Measurements from ENCODE around the gene OXER1.

OXER1 gene, protein sequence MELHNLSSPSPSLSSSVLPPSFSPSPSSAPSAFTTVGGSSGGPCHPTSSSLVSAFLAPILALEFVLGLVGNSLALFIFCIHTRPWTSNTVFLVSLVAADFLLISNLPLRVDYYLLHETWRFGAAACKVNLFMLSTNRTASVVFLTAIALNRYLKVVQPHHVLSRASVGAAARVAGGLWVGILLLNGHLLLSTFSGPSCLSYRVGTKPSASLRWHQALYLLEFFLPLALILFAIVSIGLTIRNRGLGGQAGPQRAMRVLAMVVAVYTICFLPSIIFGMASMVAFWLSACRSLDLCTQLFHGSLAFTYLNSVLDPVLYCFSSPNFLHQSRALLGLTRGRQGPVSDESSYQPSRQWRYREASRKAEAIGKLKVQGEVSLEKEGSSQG

DNA sequence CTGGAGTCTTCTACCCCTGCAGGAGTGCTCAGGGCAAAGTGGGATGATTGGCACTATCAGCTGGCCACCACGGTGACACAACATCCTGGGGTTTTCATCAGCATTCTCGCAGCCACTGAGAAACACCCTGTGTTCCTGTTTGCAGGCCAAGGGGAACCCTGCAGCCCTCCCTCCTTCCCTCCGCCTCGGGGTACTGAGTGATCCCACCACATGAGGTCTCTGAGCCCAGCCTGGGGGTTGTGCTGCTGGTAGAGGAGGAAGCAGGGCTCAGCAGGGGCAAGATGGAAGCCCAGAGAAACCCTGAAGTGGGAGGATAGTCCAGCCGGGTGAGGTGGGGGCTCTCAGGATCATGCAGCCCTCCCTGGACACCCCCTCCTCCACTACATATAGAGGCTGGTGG lies at the start of gene OXER1:
Gene OXER1, minus strand, starts transcription at position 40 of the 400 bp plus-strand sequence. CDS start 73 bp downstream, outside the sequence.
- DNase-seq: peak; percentile 79

- DNase-seq: peak; percentile 85
Measured at GRCh38 chr2:42812899-42813479, 49.1 kb upstream of the OXER1 start.

DNA sequence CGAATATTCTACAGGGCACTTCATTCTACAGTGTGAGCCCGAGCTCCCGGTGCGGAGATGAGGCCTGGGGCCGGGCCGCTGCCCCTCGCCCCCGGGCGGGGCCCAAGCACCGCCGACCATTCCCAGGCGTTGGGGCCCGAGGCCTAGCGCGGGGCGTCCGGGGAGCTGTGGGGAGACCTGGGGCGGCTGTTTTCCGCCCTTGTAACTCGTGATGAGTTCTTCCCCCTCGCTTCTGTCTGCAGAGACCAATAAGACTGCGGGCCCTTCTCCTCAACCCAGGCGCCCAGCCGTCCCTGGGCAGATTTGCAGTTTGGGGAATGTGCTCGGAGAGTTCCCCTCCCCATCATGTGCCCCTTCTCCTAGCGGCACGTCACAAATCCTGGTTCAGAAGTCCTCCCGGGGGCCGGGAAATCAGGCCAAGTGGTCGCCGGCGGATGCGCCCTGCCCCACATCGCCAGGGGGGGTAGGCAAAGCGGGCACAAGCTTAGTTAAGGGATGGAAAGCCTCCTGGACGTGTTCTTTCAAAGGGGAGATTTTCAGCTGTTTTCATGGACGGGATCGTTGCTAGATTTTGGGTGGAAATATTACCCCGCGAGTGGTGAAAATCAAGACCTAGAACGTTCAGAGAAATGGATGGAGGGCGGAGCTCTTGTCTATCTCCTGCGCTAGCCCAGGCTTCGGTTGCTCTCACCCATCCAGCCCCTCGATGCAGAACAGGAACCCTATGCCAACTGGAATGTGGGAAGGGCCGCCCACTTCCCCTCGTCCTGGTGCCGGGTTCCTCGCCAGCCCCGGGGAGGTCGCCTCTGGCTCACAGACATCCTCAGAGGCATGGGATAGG lies 47.3 kb upstream of the OXER1 start:
- no peak for DNase-seq

- peak; percentile 96 for DNase-seq
Measured at GRCh38 chr2:42810121-42810970, 46.4 kb upstream of the OXER1 start.

DNA sequence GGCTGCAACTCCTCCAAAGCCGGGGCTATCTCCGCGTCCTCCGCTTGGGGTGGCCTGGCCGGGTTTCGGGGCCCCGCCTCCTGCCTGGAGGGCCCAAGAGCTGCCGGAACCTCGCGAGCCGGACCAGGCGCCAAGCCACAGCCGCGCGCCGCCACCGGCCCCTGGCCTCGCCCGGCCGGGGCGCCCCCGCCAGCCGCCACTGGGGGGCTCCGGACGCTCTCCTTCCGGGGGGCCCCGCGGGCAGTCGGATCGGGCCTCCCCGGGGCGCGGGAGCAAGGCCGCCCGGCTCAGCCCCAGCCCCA lies 45.8 kb upstream of the OXER1 start:
- DNase-seq: peak; percentile 56

DNA sequence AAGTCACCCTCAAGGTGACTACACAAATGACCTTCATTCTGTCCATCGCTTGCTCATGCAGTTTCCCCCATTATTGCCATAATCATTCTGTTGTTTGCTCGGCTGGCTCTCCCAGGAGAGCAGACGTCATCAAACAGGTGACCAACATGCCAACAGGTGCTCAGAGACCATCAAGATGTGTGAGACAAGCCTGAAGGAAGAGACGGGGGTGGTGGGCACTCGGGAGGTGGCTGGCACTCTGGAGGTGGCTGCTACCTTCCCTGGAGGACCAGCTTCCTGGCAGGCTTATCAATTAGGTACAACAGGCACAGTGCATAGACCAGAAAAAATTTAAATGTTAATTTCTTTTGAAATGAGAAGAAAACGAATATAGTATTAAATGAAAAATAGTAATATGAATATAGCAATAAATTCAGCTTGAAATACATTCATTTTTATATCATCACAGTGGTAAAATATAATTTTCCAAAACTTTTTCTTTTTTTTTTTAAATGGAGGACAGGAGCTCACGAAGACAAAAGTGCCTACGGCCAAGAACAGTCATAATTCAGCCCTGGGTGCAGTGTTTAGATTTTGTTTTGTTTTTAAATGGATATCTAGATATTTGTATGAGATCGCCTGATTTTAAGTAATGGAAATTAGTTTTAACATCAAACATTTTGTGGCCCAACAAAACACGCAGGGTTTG lies 45.3 kb upstream of the OXER1 start:
- DNase-seq: no peak

DNA sequence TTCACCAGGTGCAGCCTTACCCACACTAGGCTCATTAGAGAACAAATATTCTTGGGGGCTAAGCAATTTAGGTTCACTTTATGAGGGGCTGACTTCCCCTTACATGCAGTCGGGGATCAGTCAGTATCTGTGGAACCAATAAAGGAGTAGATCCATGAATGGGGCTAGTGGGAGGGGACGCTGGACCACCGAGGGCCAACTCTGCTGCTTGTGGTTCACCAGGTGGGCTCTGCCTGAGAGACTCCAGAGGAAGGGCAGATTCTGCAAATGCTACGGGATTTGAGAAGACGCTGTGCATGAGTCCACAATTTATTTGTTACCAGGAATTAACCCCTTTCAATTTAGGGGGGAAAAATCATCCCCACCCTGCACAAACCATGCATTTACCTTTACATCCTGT lies 44.4 kb upstream of the OXER1 start:
- DNase-seq: no peak

DNA sequence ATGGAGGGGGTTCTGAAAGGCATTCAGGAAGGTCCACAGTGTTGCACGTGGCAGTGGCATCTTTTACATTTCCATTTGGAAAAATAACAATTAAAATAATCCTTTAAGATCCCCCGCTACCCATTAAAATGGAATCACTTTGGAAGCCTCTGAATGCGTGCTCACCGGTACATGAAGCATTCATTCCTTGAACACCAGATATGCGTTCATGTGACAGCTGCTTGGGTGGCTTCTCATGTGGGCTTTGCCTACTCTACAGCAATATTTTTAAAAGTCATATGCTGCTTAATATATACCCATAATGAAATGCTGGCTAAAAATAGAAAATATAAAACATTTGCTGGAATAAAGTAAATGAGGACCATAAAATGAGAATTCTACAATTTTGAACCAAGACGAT lies 42.9 kb upstream of the OXER1 start:
- no peak for DNase-seq

DNA sequence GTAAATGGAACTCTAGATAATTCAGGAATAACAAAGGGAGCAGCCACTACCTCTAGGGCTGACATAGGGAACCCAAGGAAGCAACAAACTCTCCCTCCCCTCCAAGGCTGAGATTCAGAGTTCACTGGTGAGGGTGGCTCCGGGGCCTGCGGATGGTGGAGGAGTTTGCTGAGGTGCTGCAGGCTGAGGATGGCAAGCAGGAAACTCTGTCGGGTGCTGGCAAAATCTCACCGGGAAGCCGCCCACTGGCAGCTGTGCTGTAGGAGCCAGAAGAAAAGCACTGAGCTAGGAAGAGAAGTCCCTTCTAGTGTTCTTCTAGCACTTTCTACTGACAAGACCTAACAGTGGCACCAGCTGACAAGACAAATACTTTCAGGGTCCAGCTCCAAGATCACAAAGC lies 41.0 kb upstream of the OXER1 start:
- no peak for DNase-seq

- peak; percentile 99 for DNase-seq
Measured at GRCh38 chr2:42804338-42804737, 40.4 kb upstream of the OXER1 start.

- DNase-seq: no peak
Measured at GRCh38 chr2:42802150-42802549, 38.2 kb upstream of the OXER1 start.

- no peak for DNase-seq
Measured at GRCh38 chr2:42801381-42801780, 37.4 kb upstream of the OXER1 start.

GRCh38 chr2:42800981-42801380 lies 37.0 kb upstream of the OXER1 start:
- peak; percentile 46 for DNase-seq

DNA sequence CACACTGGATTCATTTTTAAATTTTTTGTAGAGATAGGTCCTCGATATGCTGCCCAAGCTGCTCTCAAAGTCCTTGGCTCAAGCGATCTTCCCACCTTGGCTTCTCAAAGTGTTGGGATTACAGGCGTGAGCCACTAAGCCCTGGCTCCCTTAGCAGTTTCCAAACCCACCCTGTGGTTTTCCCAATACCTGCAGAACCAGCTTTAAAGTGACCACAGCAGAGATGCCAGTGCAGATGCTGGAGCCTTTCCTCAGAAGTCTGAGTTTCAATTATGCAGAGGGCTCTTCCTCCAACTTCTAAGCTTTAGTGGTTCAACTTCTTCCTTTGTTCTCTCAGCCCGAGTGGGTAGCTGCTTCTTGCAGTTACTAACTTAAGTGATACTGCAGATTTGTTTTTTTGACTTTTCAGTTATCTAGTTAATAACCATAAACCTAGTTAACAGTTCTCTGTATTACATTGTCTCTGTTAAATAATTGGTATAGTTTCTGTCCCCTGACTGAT lies 36.6 kb upstream of the OXER1 start:
- DNase-seq: no peak

DNA sequence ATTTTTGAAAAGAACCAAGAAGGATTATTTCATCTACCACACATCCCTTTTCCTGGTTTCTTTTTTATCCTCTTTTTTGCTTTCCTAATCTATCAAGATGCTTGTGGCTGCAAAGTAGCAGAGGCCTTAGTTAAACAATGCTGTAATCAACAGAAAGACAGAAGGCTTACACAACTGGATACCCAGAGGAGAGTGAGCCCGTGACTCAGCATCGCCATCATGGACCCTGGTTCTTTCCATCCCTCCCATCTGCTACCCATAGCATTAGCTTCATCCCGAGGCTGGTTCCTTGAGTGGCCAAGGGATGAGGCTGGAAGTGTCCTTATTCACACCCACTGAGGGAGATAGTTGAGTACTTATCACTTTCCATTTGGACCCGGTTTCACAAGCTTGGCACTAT lies 35.9 kb upstream of the OXER1 start:
- DNase-seq: peak; percentile 57

GRCh38 chr2:42797281-42797680 lies 33.3 kb upstream of the OXER1 start:
- DNase-seq: no peak

- no peak for DNase-seq
Measured at GRCh38 chr2:42796427-42797248, 32.7 kb upstream of the OXER1 start.

GRCh38 chr2:42795841-42796301 lies 31.9 kb upstream of the OXER1 start:
- no peak for DNase-seq

DNA sequence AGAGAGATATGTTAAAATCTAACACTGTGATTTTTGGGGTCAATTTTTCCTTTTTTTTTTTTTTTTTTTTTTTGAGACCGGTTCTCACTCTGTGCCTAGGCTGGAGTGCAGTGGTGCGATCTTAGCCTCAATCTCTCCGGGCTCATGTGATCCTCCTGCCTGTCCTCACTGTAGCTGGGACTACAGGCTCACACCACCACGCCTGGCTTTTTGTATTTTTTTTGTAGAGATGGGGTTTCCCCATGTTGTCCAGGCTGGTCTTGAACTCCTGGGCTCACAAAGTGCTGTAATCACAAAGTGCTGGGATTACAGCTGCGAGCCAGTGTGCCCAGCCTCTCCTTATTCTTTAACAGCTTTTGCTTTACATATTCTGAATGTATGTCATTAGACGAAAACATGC lies 31.3 kb upstream of the OXER1 start:
- DNase-seq: no peak

- DNase-seq: no peak
Measured at GRCh38 chr2:42794271-42795046, 30.5 kb upstream of the OXER1 start.

All from MV-4-11 (cell line).